BE2C (cell line): ENCODE data around the gene BRSK2.

Experiments
- DNase-seq: peaks from one replicate; pipeline ENCODE4 v3.0.0-alpha.2; 2020
- H3K27me3 ChIP-seq: fragments of 250-450 bp; sonication (Bioruptor Pico); 2 replicates; pipeline ENCODE4 v1.5.1; 2020; ENCODE audit warnings: mild to moderate bottlenecking
- H3K36me3 ChIP-seq: fragments of 250-450 bp; sonication (Bioruptor Pico); 2 replicates; pipeline ENCODE4 v1.5.1; 2020; ENCODE audit warnings: mild to moderate bottlenecking
- H3K4me1 ChIP-seq: fragments of 250-450 bp; sonication (Bioruptor Pico); 2 replicates; pipeline ENCODE4 v1.5.1; 2020
- H3K4me3 ChIP-seq: 2 replicates; pipeline ENCODE4 v1.5.1; 2011; ENCODE audit warnings: low read depth, low read length
- H3K9me3 ChIP-seq: fragments of 250-450 bp; sonication (Bioruptor Pico); 2 replicates; pipeline ENCODE4 v1.5.1; 2020
- CTCF ChIP-seq: IDR thresholded peaks from 2 replicates; pipeline ENCODE4 v1.5.1; 2012; ENCODE audit warnings: mild to moderate bottlenecking, low read depth, low read length

BRSK2 gene

GRCh38 chr11:1401656-1402221 is 12.0 kb downstream of the BRSK2 start:
- TF ChIP-seq CTCF = no peak
- DNase-seq = peak; percentile 65
- H3K4me1 ChIP-seq = peaks cover 11% of the 10 kb centered on the region
- H3K27me3 ChIP-seq = no peaks in the 10 kb centered on the region
- peak overlapping the region; percentile 23; the same call in 1 of the 2 replicates for H3K4me3 ChIP-seq
- H3K36me3 ChIP-seq = no peaks in the 10 kb centered on the region
- no peaks in the 10 kb centered on the region for H3K9me3 ChIP-seq

- no peaks in the 10 kb centered on the region for H3K27me3 ChIP-seq
- H3K4me1 ChIP-seq = peaks cover 11% of the 10 kb centered on the region
- H3K9me3 ChIP-seq = no peaks in the 10 kb centered on the region
- DNase-seq = peak; percentile 60
- TF ChIP-seq CTCF = no peak
- no peak overlapping the region for H3K4me3 ChIP-seq
- H3K36me3 ChIP-seq = no peaks in the 10 kb centered on the region
These were observed 12.8 kb downstream of the BRSK2 start for GRCh38 chr11:1402355-1403077.

- H3K4me3 ChIP-seq = no peak overlapping the region
- no peaks in the 10 kb centered on the region for H3K36me3 ChIP-seq
- DNase-seq = no peak
- no peaks in the 10 kb centered on the region for H3K27me3 ChIP-seq
- TF ChIP-seq CTCF = no peak
- peaks cover 11% of the 10 kb centered on the region for H3K4me1 ChIP-seq
- H3K9me3 ChIP-seq = no peaks in the 10 kb centered on the region
These were observed 13.4 kb downstream of the BRSK2 start for GRCh38 chr11:1403078-1403620.

- peaks cover 11% of the 10 kb centered on the region for H3K4me1 ChIP-seq
- H3K36me3 ChIP-seq = no peaks in the 10 kb centered on the region
- no peaks in the 10 kb centered on the region for H3K27me3 ChIP-seq
- TF ChIP-seq CTCF = no peak
- H3K9me3 ChIP-seq = no peaks in the 10 kb centered on the region
- H3K4me3 ChIP-seq = no peak overlapping the region
- no peak for DNase-seq
These were observed 14.2 kb downstream of the BRSK2 start for GRCh38 chr11:1403721-1404460.

- DNase-seq = no peak
- H3K4me1 ChIP-seq = peaks cover 11% of the 10 kb centered on the region
- H3K36me3 ChIP-seq = no peaks in the 10 kb centered on the region
- H3K27me3 ChIP-seq = no peaks in the 10 kb centered on the region
- H3K9me3 ChIP-seq = no peaks in the 10 kb centered on the region
- H3K4me3 ChIP-seq = no peak overlapping the region
- no peak for TF ChIP-seq CTCF
These were observed 14.9 kb downstream of the BRSK2 start for GRCh38 chr11:1404461-1405185.
